Testis (tissue), 3 donors: Measurements from ENCODE around the gene GTF2A1. TPM values are rescaled to one million over a fixed set of nuclear protein-coding genes. Genes with fewer than 3 reads are reported as not detected.

Source experiments
- DNase-seq: peaks from one replicate; pipeline ENCODE4 v3.0.0-alpha.2; 2019
- H3K27ac ChIP-seq, 2 donors: fragments of 200-600 bp; sonication (generic); one replicate each; pipeline ENCODE4 v1.5.1; 2019
- H3K27me3 ChIP-seq: fragments of 200-600 bp; sonication (generic); one replicate; pipeline ENCODE4 v1.5.1; 2019
- H3K36me3 ChIP-seq: fragments of 200-600 bp; sonication (generic); one replicate; pipeline ENCODE4 v1.5.1; 2017; ENCODE audit warnings: low read depth; ENCODE audit errors: missing control alignments
- H3K4me1 ChIP-seq: fragments of 200-600 bp; sonication (generic); one replicate; pipeline ENCODE4 v1.5.1; 2019
- H3K4me3 ChIP-seq, 2 donors: fragments of 200-600 bp; sonication (generic); one replicate each; pipeline ENCODE4 v1.5.1; 2017 to 2019
- H3K9me3 ChIP-seq: fragments of 200-600 bp; sonication (generic); one replicate; pipeline ENCODE4 v1.5.1; 2017
- POLR2A ChIP-seq: fragments of 450-650 bp; IDR thresholded peaks from one replicate; pipeline ENCODE4 v1.6.1; 2017; ENCODE audit warnings: antibody characterized with exemption, mild to moderate bottlenecking, moderate library complexity
- WGBS, 2 donors: methylation state at CpG; one replicate each; pipeline ENCODE4 v1.1.5; 2018; 5-methylcytosine and 5-hydroxymethylcytosine counted together
- intact Hi-C: fragments of 100-400 bp; cut with DNase I; formaldehyde crosslinking; loops from one replicate; pipeline ENCODE4 v1.15.1; 2023; ENCODE audit warnings: low total_unique reads
- polyA plus RNA-seq: library from polyadenylated mRNA; stranded (reverse); fragments of 350-450 nt; fragmentation: Illumina TruSeq; extraction: RNeasy Lipid Tissue Mini Kit (QIAGEN cat#74804); gene quantifications from one replicate; pipeline ENCODE4 v1.2.3, GENCODE V29; 2014; ENCODE audit warnings: low read depth, low replicate concordance; ENCODE audit not compliant: insufficient read depth
- total RNA-seq, 2 donors: library from RNA; depleted of rRNA; stranded (reverse); fragments of >200 nt; gene quantifications; one replicate each; pipeline ENCODE4 v1.2.3, GENCODE V29; 2016
- TF ChIP-seq, protein P1 (sequence below), 3 experiments: fragments of 450-650 bp in 2 of 3; fragments of 200-600 bp in 1 of 3; sonication (generic) in 1 of 3; IDR thresholded peaks; one replicate each; pipeline ENCODE4 v1.5.1; 2016 to 2019; ENCODE audit warnings: antibody characterized with exemption in 3 of 3, mild to moderate bottlenecking in 2 of 3, moderate library complexity in 1 of 3

Gene GTF2A1
- total and polyA plus RNA-seq, 3 donors from 2014 or later: 50.2 to 66.0 (median 52.9) TPM

GRCh38 chr14:81148635-81149034 is 72.1 kb downstream of the GTF2A1 start:
- TF ChIP-seq, protein P1, sequence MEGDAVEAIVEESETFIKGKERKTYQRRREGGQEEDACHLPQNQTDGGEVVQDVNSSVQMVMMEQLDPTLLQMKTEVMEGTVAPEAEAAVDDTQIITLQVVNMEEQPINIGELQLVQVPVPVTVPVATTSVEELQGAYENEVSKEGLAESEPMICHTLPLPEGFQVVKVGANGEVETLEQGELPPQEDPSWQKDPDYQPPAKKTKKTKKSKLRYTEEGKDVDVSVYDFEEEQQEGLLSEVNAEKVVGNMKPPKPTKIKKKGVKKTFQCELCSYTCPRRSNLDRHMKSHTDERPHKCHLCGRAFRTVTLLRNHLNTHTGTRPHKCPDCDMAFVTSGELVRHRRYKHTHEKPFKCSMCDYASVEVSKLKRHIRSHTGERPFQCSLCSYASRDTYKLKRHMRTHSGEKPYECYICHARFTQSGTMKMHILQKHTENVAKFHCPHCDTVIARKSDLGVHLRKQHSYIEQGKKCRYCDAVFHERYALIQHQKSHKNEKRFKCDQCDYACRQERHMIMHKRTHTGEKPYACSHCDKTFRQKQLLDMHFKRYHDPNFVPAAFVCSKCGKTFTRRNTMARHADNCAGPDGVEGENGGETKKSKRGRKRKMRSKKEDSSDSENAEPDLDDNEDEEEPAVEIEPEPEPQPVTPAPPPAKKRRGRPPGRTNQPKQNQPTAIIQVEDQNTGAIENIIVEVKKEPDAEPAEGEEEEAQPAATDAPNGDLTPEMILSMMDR (IDR thresholded peaks at IDR 0.05): no peak
- no peak for TF ChIP-seq POLR2A
- H3K36me3 ChIP-seq: no peaks in the 10 kb centered on the region
- no peak for DNase-seq
- 64 to 73% methylated on average over 4 of the region's 4 CpGs for WGBS, 2 donors
- no peaks in the 10 kb centered on the region for H3K27me3 ChIP-seq
- no peaks in the 10 kb centered on the region for H3K4me1 ChIP-seq
- intact Hi-C loops: no loop called here
- H3K9me3 ChIP-seq: no peaks in the 10 kb centered on the region
- no peak overlapping the region for H3K27ac ChIP-seq
- H3K4me3 ChIP-seq: no peak overlapping the region

DNA sequence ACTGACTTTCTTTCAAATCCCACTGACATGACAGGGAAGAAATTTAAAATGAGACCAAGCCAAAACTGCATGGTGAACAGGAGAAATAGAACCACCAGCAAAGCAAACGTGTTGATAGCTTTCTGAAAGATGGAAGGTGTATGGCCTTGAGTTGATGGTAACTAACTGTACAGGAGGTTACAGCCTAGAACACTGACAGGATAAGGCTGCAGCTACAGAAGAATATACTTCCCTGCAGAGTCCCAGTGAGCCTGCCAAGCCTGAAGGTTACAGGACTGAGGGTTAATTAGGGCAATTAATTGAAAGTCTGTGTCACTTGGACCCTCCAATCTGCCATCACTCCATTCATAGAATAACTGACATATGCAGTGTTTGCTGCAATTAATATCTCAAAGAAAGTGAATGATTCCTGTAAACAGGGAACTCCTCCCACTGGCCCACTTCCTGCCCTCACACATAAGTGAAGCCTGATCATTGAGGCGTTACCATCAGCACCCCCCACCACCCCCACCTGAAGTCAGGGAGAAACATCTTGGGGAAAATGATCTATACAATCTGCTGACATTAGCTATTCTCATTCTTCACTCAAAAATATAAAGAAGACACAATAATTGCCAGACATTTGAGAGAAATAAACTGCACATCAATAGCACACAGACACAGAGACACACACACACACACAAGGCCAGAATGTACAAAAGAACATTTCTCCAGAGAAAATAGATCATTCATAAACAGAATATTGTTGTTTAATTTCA is 73.4 kb downstream of the GTF2A1 start:
- no peak overlapping the region for H3K4me3 ChIP-seq
- no peaks in the 10 kb centered on the region for H3K27me3 ChIP-seq
- no peaks in the 10 kb centered on the region for H3K4me1 ChIP-seq
- intact Hi-C loops: no loop called here
- 33 to 57% methylated on average over 2 of the region's 2 CpGs for WGBS, 2 donors
- no peak overlapping the region for H3K27ac ChIP-seq
- H3K36me3 ChIP-seq: no peaks in the 10 kb centered on the region
- DNase-seq: no peak
- TF ChIP-seq, protein P1 (IDR thresholded peaks at IDR 0.05): no peak
- TF ChIP-seq POLR2A: no peak
- H3K9me3 ChIP-seq: no peaks in the 10 kb centered on the region

DNA sequence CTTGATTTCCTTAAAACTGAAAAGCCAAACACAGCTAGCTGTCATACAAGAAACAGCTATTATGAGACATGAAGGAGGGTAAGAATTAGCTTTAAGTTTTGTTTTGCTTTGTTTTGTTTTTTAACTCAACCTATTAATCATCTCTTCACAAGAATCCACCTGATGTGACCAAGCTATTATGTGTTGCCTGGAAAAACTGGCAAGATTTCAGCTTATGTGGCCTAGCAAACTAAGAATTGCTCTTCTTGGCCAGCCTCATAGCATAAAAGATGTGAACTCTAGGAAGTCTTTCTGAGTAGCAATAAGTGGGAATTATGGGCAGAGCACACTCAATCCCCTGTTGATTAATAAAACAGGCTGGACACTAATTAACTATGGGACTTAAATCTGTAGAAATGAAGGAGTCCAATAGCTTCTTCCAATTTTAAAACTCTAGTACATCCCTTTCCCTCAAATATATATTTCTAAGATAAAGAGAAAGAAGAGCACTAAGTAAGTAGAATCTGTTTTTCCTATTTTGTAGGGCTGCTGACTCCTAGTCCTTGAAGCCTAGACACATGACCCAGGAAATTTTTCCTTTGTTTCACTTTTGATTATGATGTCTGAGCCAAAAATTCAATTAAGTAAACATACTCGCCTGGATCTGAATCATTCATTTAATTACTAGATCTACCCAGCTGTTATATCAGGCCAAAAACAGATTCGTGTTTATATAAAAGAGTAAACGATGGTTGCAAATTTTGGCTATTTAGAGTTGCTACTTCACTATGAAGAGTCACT is 75.7 kb downstream of the GTF2A1 start:
- Histone ChIP-seq H3K4me3 (no peak overlapping the region), H3K27me3 (no peaks in the 10 kb centered on the region), H3K27ac (no peak overlapping the region), H3K9me3 (no peaks in the 10 kb centered on the region), H3K36me3 (no peaks in the 10 kb centered on the region), H3K4me1 (no peaks in the 10 kb centered on the region)
- intact Hi-C loops: no loop called here
- 45 to 61% methylated on average over 3 of the region's 3 CpGs for WGBS, 2 donors
- TF ChIP-seq POLR2A: no peak
- TF ChIP-seq, protein P1 (IDR thresholded peaks at IDR 0.05): no peak
- no peak for DNase-seq

GRCh38 chr14:81143793-81144192 is 77.0 kb downstream of the GTF2A1 start:
- TF ChIP-seq, protein P1 (IDR thresholded peaks at IDR 0.05): no peak
- no peak for TF ChIP-seq POLR2A
- H3K27ac ChIP-seq: no peak overlapping the region
- intact Hi-C loops: no loop called here
- no peaks in the 10 kb centered on the region for H3K4me1 ChIP-seq
- WGBS, 2 donors: 95 to 97% methylated on average over 8 of the region's 8 CpGs
- no peak for DNase-seq
- H3K4me3 ChIP-seq: no peak overlapping the region
- H3K27me3 ChIP-seq: no peaks in the 10 kb centered on the region
- H3K9me3 ChIP-seq: no peaks in the 10 kb centered on the region
- H3K36me3 ChIP-seq: no peaks in the 10 kb centered on the region
